ENCODE data around the gene SHE. TPM values are rescaled to one million over a fixed set of nuclear protein-coding genes. Genes with fewer than 3 reads are reported as not detected.

SHE gene
- total RNA-seq, 8 experiments from 2014 or later: 0.42 to 4.0 (median 2.2) TPM; not detected in 1

DNA sequence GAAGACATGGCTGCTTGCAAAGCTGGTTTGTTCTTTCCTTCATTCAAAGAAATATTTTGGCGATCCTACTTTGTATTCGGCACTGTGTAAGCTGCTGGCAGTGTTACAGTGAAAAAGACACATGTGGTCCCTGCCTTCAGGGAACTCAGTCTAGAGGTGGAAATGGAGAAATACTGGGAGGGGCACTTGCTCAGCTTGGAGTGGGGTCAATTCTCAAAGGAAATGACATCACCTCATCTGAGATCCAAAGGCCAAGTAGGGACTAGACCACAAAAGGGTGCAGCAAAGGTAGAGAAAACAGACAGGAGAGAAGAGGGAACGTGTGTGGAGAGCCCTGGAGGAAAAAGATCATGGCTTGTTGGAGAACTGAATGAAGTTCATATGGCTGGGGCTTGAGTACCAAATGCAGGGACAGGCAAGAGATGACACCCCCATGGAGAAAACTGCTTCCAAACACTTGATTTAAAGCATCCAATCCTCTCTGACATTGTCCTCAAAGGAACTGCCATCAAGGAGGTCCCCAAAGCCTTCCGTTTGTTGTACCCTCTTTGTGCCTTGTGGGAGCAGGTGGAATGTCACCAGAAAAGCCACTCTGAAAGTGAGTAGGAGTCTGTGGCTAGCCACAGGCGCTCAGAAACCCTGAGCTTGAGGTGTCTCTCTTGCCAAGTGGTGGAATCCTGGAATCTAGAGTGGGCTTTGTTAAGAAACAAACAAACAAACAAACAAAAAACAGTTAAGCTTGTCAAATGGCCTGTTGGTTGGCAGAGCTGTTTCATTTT lies 48.4 kb downstream of the SHE start:
- in situ Hi-C loops (cut with MboI; ENCODE audit: low pct_unique_long_range_greater_than_20kb in 2 of 9, low sequenced_read_pairs in 9 of 9, unreplicated experiment in 9 of 9): no loop called here

DNA sequence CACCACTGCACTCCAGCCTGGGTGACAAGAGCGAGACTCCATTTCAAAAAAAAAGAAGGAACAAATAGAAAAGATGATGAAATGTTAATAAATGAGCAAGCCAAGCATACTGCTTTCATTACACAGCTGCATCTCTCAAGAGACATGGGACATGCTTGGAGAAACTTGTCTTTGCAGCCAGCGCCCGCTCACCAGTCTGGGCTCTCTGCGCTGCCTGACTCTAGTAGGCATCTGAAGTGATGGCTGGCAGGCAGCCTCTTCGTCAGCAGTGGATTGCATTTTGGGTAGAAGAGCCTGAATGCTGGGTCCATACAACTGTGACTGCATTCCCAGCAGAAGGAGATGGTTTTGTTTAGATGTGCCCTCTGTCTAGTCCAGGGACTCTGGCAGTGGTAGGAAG lies 49.1 kb downstream of the SHE start:
- in situ Hi-C loops (cut with MboI; ENCODE audit: low pct_unique_long_range_greater_than_20kb in 2 of 9, low sequenced_read_pairs in 9 of 9, unreplicated experiment in 9 of 9): no loop called here
- WGBS, 10 experiments: 0 to 93% (median 86%) methylated on average over 1 to 5 of the region's 5 CpGs; no CpG with 5 or more reads in 5 of the 10 experiments
- peaks cover 16 to 18% of the 10 kb centered on the region in 2 donors for H3K4me1 ChIP-seq (replicated peaks in 1 of 2)
- ATAC-seq (replicated peaks in 6 of 8): peak in 7 of 8 experiments; percentile 27 to 51 (median 39)
- no peak overlapping the region for H3K27ac ChIP-seq
- H3K4me3 ChIP-seq: no peak overlapping the region

More for the DNA sequence above, 48.4 kb downstream of the SHE start:
- H3K4me3 ChIP-seq: no peak overlapping the region
- no peak overlapping the region for H3K27ac ChIP-seq
- WGBS, 10 experiments: 0 to 86% (median 65%) methylated on average over 1 to 5 of the region's 5 CpGs; no CpG with 5 or more reads in 1 of the 10 experiments
- ATAC-seq (replicated peaks in 6 of 8): peak in 7 of 8 experiments; percentile 56 to 95 (median 73)
- H3K4me1 ChIP-seq (replicated peaks in 1 of 2): peaks cover 16 to 18% of the 10 kb centered on the region in 2 donors

DNA sequence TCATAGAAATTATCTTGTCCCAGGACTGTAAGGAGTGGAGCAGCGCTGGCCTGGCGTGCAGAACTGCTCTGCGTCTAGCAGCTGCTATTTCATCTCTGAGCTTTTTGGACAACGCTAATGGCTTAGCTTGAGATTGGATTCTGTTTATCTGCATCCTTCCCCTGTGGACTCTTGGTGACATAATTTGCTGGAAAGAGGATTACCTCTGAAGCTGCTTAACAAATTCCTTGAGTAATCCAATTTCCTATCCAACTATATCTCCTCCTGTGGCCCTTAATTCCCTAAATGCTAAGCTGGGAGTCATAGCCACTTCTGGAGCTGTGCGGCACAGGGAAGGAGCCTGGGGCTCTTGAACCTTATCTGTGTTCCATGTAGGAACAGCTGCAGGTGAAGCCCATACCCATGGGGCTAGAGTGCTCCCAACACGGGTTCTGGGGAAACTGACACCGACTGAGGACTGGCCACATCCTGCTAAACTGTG lies 53.8 kb downstream of the SHE start:
- ATAC-seq (replicated peaks in 6 of 8): no peak
- no peak overlapping the region for H3K4me3 ChIP-seq
- 58 to 100% (median 87%) methylated on average over 2 to 6 of the region's 7 CpGs; no CpG with 5 or more reads in 1 of the 10 experiments for WGBS, 10 experiments
- H3K27ac ChIP-seq: no peak overlapping the region
- H3K4me1 ChIP-seq (replicated peaks in 1 of 2): peaks cover 3% of the 10 kb centered on the region in 2 donors
- in situ Hi-C loops (cut with MboI; ENCODE audit: low pct_unique_long_range_greater_than_20kb in 2 of 9, low sequenced_read_pairs in 9 of 9, unreplicated experiment in 9 of 9): no loop called here

DNA sequence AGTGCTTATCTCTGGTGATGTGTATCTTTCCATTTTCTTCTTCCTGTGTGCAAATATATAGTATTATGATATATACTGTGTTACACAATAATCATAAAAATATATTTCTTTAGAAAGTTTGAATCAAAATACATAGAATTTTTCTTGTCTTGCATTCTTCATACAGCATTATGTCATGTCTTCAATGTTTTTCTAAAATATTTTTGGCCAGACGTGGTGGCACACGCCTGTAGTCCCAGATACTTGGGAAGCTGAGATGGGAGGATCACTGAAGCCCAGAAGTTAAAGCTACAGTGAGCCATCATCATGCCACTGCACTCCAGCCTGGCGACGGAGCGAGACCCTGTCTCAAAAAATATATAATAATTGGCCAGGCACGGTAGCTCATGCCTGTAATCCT lies 55.4 kb downstream of the SHE start:
- Histone ChIP-seq H3K4me3 (no peak overlapping the region), H3K27ac (no peak overlapping the region), H3K4me1 (replicated peaks in 1 of 2) (no peaks in the 10 kb centered on the region)
- ATAC-seq (replicated peaks in 6 of 8): no peak
- WGBS, 10 experiments: 43 to 100% (median 94%) methylated on average over 1 to 6 of the region's 6 CpGs; no CpG with 5 or more reads in 3 of the 10 experiments
- in situ Hi-C loops (cut with MboI; ENCODE audit: low pct_unique_long_range_greater_than_20kb in 2 of 9, low sequenced_read_pairs in 9 of 9, unreplicated experiment in 9 of 9): no loop called here

DNA sequence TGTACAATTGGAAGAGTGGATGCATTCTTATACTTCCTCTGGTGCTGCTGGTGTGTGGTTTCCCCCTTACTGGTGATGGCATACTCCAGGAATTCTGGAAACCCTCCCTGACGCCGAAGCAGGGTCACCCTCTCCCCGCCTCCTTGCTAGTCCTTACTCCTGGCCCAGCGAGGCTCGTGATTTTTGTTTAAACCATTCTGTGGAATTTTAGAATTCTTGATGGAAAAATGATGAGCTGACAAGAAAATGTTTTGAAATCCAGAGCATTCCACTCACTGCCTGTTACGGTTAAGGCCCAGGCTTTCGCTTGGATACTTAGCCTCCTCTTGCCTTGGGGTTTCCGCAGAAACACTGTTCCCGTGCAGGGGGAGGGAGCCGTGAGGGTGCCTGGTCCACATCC lies 55.9 kb downstream of the SHE start:
- H3K27ac ChIP-seq: no peak overlapping the region
- H3K4me1 ChIP-seq (replicated peaks in 1 of 2): no peaks in the 10 kb centered on the region
- peak in 3 of 8 experiments; percentile 36 to 39 (median 37) for ATAC-seq (replicated peaks in 6 of 8)
- H3K4me3 ChIP-seq: no peak overlapping the region
- in situ Hi-C loops (cut with MboI; ENCODE audit: low pct_unique_long_range_greater_than_20kb in 2 of 9, low sequenced_read_pairs in 9 of 9, unreplicated experiment in 9 of 9): no loop called here
- 29 to 100% (median 78%) methylated on average over 1 to 10 of the region's 10 CpGs for WGBS, 10 experiments

DNA sequence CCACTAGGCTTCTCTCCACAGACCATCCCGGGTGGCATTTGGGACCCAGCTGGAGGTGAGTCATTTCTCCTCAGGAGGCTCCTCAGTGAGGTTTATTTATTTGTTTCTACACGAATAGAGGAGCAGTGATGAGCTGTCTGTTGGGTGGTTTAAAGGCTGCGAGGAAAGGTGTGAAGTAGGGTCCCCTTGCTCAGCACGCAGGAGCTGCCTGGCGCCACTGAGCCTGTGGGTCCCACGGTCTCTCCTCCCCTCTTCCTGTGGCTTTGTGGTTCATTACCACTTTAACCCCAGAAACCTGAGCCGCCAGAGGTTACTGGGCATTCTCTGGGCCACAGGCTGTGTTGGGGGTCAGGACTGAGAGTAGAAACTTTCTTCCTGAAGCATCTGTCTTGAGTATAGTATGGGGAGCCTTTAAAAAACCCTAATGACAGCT lies 57.2 kb downstream of the SHE start:
- Histone ChIP-seq H3K4me3 (no peak overlapping the region), H3K27ac (no peak overlapping the region), H3K4me1 (replicated peaks in 1 of 2) (no peaks in the 10 kb centered on the region)
- in situ Hi-C loops (cut with MboI; ENCODE audit: low pct_unique_long_range_greater_than_20kb in 2 of 9, low sequenced_read_pairs in 9 of 9, unreplicated experiment in 9 of 9): no loop called here
- peak in 4 of 8 experiments; percentile 35 to 61 (median 44) for ATAC-seq (replicated peaks in 6 of 8)
- 32 to 100% (median 69%) methylated on average over 2 to 5 of the region's 7 CpGs; no CpG with 5 or more reads in 3 of the 10 experiments for WGBS, 10 experiments

DNA sequence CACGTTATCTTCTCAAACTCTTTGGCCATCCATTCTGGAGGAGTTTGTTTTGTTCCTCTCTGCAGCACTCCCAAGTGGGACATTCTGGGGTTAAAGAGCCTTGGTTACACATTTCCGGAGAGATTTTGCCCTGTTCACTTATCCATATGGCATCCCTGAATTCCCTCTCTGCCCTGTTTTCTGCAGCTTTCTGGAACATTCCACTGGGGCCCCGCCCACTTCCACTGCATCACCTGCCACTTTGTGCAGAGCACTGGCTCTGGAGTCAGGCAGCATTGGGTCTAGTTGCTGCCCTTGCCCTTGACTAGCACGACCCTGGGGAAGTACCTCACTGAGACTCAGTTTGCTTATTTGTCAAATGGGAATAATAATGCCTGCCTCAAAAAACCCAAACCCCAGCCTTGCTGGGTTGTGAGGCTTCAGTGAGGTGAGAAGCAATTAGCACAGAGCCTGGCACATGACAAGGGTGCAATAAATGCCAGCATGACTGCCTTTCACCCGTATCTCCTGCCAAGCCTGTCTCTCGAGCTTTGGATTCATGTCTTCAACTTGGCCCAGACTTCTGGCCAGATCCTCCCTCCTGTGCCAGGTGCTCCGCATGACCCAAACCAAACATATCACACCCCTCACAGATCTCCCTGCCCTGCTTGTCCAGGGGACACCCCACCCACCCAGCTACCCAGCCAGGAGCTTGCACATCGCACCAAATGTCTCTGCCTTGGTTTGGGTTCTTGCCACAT lies 58.8 kb downstream of the SHE start:
- ATAC-seq (replicated peaks in 6 of 8): no peak
- 40 to 100% (median 84%) methylated on average over 1 to 7 of the region's 8 CpGs; no CpG with 5 or more reads in 3 of the 10 experiments for WGBS, 10 experiments
- in situ Hi-C loops (cut with MboI; ENCODE audit: low pct_unique_long_range_greater_than_20kb in 2 of 9, low sequenced_read_pairs in 9 of 9, unreplicated experiment in 9 of 9): no loop called here

DNA sequence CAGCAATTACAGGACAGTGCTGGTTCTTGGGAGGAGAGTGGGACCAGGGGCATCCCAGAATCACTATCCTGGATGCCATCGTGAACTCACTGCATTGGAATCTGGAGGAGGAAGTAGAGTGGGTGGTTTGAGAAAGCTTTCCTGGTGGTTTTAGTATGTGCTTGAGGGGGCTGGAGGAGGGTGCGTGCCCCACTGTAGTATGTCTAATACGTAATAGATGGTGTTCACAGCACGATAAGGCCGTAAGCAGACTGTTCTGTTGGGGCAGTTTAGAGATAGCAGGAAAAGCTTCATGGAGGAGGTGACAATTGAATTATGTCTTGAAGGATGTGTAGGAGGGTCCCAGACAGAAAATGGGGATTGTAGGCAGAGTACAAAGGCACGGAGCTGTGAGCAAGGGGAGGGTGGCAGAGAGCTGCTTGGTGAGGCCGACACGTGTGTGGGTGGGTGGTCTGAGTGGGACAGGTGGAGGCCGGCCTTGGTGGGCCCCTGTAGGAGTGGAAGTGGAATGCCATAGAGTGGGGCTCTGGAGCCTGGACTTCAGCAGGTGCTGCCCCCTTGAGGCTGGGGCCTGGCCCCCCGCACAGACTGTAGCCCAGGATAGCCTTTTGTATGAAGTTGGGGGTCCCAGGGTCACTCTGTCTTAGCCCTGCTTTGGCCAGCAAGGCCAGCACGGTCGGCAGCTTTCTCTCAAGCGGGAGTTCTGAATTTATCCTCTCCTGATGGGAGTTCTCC lies 60.0 kb downstream of the SHE start:
- Histone ChIP-seq H3K4me3 (no peak overlapping the region), H3K27ac (no peak overlapping the region), H3K4me1 (replicated peaks in 1 of 2) (peaks cover 3 to 4% of the 10 kb centered on the region in 2 donors)
- in situ Hi-C loops (cut with MboI; ENCODE audit: low pct_unique_long_range_greater_than_20kb in 2 of 9, low sequenced_read_pairs in 9 of 9, unreplicated experiment in 9 of 9): no loop called here
- 70 to 91% (median 83%) methylated on average over 2 to 12 of the region's 13 CpGs; no CpG with 5 or more reads in 2 of the 10 experiments for WGBS, 10 experiments
- peak in 4 of 8 experiments; percentile 23 to 70 (median 32) for ATAC-seq (replicated peaks in 6 of 8)

More for the DNA sequence above, 58.8 kb downstream of the SHE start:
- H3K4me1 ChIP-seq (replicated peaks in 1 of 2): peaks cover 2 to 4% of the 10 kb centered on the region in 2 donors
- no peak overlapping the region for H3K4me3 ChIP-seq
- H3K27ac ChIP-seq: no peak overlapping the region

DNA sequence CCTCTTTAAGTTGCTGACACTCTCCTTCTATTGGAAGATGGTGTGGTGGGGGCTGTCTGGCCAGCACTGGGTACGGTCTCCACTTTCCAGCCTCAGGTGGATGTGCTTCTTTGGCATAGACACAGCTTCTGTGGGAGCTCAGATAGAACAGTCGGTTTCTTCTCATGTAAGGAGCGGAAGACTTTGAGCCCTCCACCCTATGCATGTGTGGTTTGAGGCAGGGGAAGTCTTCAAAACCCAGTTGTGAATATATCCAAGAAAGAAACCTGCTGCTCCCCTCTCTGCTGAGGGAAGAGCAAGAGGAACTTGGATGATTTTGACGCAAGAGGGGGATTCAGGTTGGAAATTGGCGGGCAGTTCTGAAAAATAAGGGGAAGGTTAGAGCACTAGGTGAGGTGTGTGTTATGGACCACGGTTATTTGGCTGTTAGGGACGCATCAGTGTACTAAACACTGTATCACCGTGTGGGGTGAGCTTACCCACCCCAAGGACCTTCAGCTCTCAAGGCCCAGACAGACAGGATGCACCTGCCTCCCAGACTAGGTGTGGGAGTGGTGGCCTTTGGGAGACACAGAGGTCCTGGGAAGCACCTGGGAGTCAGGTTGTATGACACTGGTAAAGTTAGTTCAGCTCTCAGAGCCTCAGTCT lies 60.8 kb downstream of the SHE start:
- 60 to 100% (median 90%) methylated on average over 2 to 8 of the region's 8 CpGs; no CpG with 5 or more reads in 1 of the 10 experiments for WGBS, 10 experiments
- H3K4me1 ChIP-seq (replicated peaks in 1 of 2): peaks cover 3 to 4% of the 10 kb centered on the region in 2 donors
- in situ Hi-C loops (cut with MboI; ENCODE audit: low pct_unique_long_range_greater_than_20kb in 2 of 9, low sequenced_read_pairs in 9 of 9, unreplicated experiment in 9 of 9): no loop called here

DNA sequence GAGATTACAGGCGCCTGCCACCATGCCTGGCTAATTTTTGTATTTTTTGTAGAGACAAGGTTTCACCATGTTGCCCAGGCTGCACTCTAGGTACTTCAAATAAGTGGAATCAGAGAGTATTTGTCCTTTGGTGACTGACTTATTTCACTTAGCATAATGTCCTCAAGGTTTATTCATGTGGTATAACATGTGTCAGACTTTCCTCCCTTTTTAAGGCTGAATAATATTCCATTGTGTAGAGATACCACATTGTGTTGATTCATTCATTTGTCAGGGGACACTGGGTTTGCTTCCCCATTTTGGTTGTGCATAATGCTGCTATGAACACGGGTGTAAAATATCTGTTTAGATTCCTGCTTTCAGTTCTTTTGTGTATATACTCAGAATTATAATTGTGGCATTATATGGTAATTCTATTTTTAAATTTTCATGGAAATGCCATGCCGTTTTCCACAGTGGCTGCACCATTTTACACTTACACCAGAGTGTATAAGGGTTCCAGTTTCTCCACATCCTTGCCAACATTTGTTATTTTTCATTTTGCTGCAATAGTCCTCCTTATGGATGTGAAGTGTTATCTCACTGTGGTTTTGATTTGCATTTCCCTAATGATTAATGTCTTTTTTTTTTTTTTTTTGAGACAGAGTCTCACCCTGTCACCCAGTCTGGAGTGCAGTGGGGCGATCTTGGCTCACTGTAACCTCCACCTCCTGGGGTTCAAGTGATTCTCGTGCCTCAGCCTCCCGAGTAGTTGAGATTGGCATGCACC lies 62.0 kb downstream of the SHE start:
- in situ Hi-C loops (cut with MboI; ENCODE audit: low pct_unique_long_range_greater_than_20kb in 2 of 9, low sequenced_read_pairs in 9 of 9, unreplicated experiment in 9 of 9): no loop called here
- Histone ChIP-seq H3K27ac (no peak overlapping the region), H3K4me3 (no peak overlapping the region), H3K4me1 (replicated peaks in 1 of 2) (peaks cover 3 to 4% of the 10 kb centered on the region in 2 donors)
- WGBS, 10 experiments: 50 to 100% (median 87%) methylated on average over 1 to 6 of the region's 6 CpGs
- ATAC-seq (replicated peaks in 6 of 8): peak in 1 of 8 experiments; percentile 31

More for the DNA sequence above, 60.8 kb downstream of the SHE start:
- H3K4me3 ChIP-seq: no peak overlapping the region
- no peak for ATAC-seq (replicated peaks in 6 of 8)
- H3K27ac ChIP-seq: no peak overlapping the region

DNA sequence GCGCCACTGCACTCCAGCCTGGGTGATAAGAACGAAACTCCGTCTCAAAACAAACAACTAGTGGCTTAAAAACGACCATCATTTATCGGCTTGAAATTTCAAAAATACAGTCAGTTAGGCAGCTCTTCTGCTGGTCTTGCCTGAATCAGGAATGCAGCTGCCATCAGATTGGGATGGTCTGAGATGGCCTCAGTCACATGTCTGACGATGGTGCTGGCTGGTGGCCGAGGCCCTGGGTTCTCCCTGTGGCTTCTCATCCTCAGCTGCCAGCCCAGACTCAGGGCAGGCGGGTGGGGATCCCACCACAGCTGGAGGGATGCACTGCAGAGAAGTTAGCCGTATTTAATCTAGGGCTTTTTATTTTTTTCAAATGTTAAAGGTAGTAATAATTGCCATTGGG lies 65.8 kb downstream of the SHE start:
- Histone ChIP-seq H3K27ac (no peak overlapping the region), H3K4me1 (replicated peaks in 1 of 2) (peaks cover 11 to 12% of the 10 kb centered on the region in 2 donors), H3K4me3 (no peak overlapping the region)
- WGBS, 10 experiments: 21 to 100% (median 85%) methylated on average over 1 to 9 of the region's 9 CpGs; no CpG with 5 or more reads in 1 of the 10 experiments
- in situ Hi-C loops (cut with MboI; ENCODE audit: low pct_unique_long_range_greater_than_20kb in 2 of 9, low sequenced_read_pairs in 9 of 9, unreplicated experiment in 9 of 9): no loop called here
- ATAC-seq (replicated peaks in 6 of 8): no peak

All from motor neuron (in vitro differentiated cells).